H9 (cell line): Measurements from ENCODE around the gene RAB2B. TPM values are rescaled to one million over a fixed set of nuclear protein-coding genes. Genes with fewer than 3 reads are reported as not detected.

Experiments
- DNase-seq: peaks from one replicate; pipeline ENCODE4 v3.0.0-alpha.2; 2017
- H2AFZ ChIP-seq: one replicate; pipeline ENCODE4 v1.6.1; 2013; ENCODE audit warnings: mild to moderate bottlenecking, low read length, control low read depth, moderate library complexity
- H2AK5ac ChIP-seq: 2 replicates; pipeline ENCODE4 v1.6.1; 2013; ENCODE audit warnings: low read length, control low read depth, mixed read lengths; ENCODE audit not compliant: insufficient read length
- H2BK120ac ChIP-seq: one replicate; pipeline ENCODE4 v1.6.1; 2013; ENCODE audit warnings: low read depth, mild to moderate bottlenecking, low read length, control low read depth, inconsistent platforms; ENCODE audit not compliant: poor library complexity, severe bottlenecking
- H2BK12ac ChIP-seq: 2 replicates; pipeline ENCODE4 v1.6.1; 2013; ENCODE audit warnings: low read length, control low read depth, mixed read lengths, low read depth; ENCODE audit not compliant: insufficient read length
- H2BK15ac ChIP-seq: 2 replicates; pipeline ENCODE4 v1.6.1; 2013; ENCODE audit warnings: low read depth, low read length, control low read depth
- H2BK20ac ChIP-seq: one replicate; pipeline ENCODE4 v1.6.1; 2013; ENCODE audit warnings: low read depth, mild to moderate bottlenecking, low read length, control low read depth, inconsistent platforms; ENCODE audit not compliant: poor library complexity, severe bottlenecking
- H2BK5ac ChIP-seq: 2 replicates; pipeline ENCODE4 v1.6.1; 2013; ENCODE audit warnings: low read length, control low read depth, mixed read lengths; ENCODE audit not compliant: insufficient read length
- H3K14ac ChIP-seq: 2 replicates; pipeline ENCODE4 v1.6.1; 2013; ENCODE audit warnings: low read length, control low read depth; ENCODE audit not compliant: insufficient read depth
- H3K18ac ChIP-seq: 2 replicates; pipeline ENCODE4 v1.6.1; 2013; ENCODE audit warnings: low read depth, mild to moderate bottlenecking, mixed read lengths, low read length, control low read depth; ENCODE audit not compliant: insufficient read length
- H3K23ac ChIP-seq: 2 replicates; pipeline ENCODE4 v1.6.1; 2013; ENCODE audit warnings: low read length, control low read depth, mixed read lengths, low read depth; ENCODE audit not compliant: insufficient read length
- H3K23me2 ChIP-seq: 2 replicates; pipeline ENCODE4 v1.6.1; 2013; ENCODE audit warnings: low read depth, mild to moderate bottlenecking, mixed read lengths, low read length, control low read depth; ENCODE audit not compliant: insufficient read length, poor library complexity, severe bottlenecking
- H3K27ac ChIP-seq: 2 replicates; pipeline ENCODE4 v1.5.1; 2013; ENCODE audit warnings: low read length, control low read depth, mixed read lengths, low read depth; ENCODE audit not compliant: insufficient read length
- H3K27me3 ChIP-seq: 2 replicates; pipeline ENCODE4 v1.6.1; 2013; ENCODE audit warnings: low read length, control low read depth, inconsistent platforms; ENCODE audit not compliant: insufficient read depth
- H3K4ac ChIP-seq: 2 replicates; pipeline ENCODE4 v1.6.1; 2013; ENCODE audit warnings: low read depth, mild to moderate bottlenecking, control low read depth, inconsistent platforms, low read length, moderate library complexity
- H3K4me1 ChIP-seq: 2 replicates; pipeline ENCODE4 v1.6.1; 2013; ENCODE audit warnings: low read length, control low read depth, inconsistent platforms; ENCODE audit not compliant: insufficient read depth
- H3K4me2 ChIP-seq: 2 replicates; pipeline ENCODE4 v1.6.1; 2013; ENCODE audit warnings: low read length, control low read depth, mixed read lengths; ENCODE audit not compliant: insufficient read length, insufficient read depth
- H3K56ac ChIP-seq: 2 replicates; pipeline ENCODE4 v1.6.1; 2013; ENCODE audit warnings: low read depth, mild to moderate bottlenecking, mixed read lengths, low read length, control low read depth; ENCODE audit not compliant: insufficient read length
- H3K79me1 ChIP-seq: 2 replicates; pipeline ENCODE4 v1.6.1; 2013; ENCODE audit warnings: low read depth, mild to moderate bottlenecking, moderate library complexity, low read length, control low read depth, inconsistent platforms; ENCODE audit not compliant: insufficient read depth, poor library complexity, severe bottlenecking
- H3K79me2 ChIP-seq: 2 replicates; pipeline ENCODE4 v1.6.1; 2013; ENCODE audit warnings: low read length, control low read depth, inconsistent platforms; ENCODE audit not compliant: insufficient read depth
- H3K9ac ChIP-seq: 2 replicates; pipeline ENCODE4 v1.6.1; 2013; ENCODE audit warnings: low read length, control low read depth, mixed read lengths; ENCODE audit not compliant: insufficient read length; ENCODE audit errors: extremely low read depth
- H3K9me3 ChIP-seq: one replicate; pipeline ENCODE4 v1.6.1; 2013; ENCODE audit warnings: low read depth, low read length, inconsistent platforms; ENCODE audit not compliant: control insufficient read depth
- H3T11ph ChIP-seq: one replicate; pipeline ENCODE4 v1.6.1; 2013; ENCODE audit warnings: mild to moderate bottlenecking, low read length, control low read depth, inconsistent platforms
- H4K20me1 ChIP-seq: one replicate; pipeline ENCODE4 v1.6.1; 2013; ENCODE audit not compliant: control insufficient read depth, insufficient read length, insufficient read depth
- H4K5ac ChIP-seq: 2 replicates; pipeline ENCODE4 v1.6.1; 2013; ENCODE audit warnings: low read depth, mild to moderate bottlenecking, mixed read lengths, low read length, control low read depth; ENCODE audit not compliant: insufficient read length
- H4K8ac ChIP-seq: replicated peaks from 2 replicates; pipeline ENCODE4 v1.6.1; 2013; ENCODE audit warnings: low read length, control low read depth, mixed read lengths, low read depth; ENCODE audit not compliant: insufficient read length
- H4K91ac ChIP-seq: 2 replicates; pipeline ENCODE4 v1.6.1; 2013; ENCODE audit warnings: low read depth, mild to moderate bottlenecking, moderate library complexity, mixed read lengths, low read length, control low read depth; ENCODE audit not compliant: insufficient read length
- H3K27ac Mint-ChIP-seq, 3 experiments: 2 replicates in 2 of 3; 3 replicates in 1 of 3; pipeline ENCODE4 v1.8.0; 2020 to 2021; ENCODE audit warnings: mixed read lengths in 3 of 3, mild to moderate bottlenecking in 1 of 3, moderate library complexity in 1 of 3
- H3K27me3 Mint-ChIP-seq: 2 replicates; pipeline ENCODE4 v1.8.0; 2021; ENCODE audit warnings: low read depth, mild to moderate bottlenecking, moderate library complexity, mixed read lengths
- H3K36me3 Mint-ChIP-seq, 3 experiments: 2 replicates in 2 of 3; 3 replicates in 1 of 3; pipeline ENCODE4 v1.8.0; 2020 to 2021; ENCODE audit warnings: low read depth in 3 of 3, mixed read lengths in 3 of 3; ENCODE audit not compliant: insufficient read depth in 1 of 3
- H3K4me1 Mint-ChIP-seq, 2 experiments: 2 replicates each; pipeline ENCODE4 v1.8.0; 2020; ENCODE audit warnings: mixed read lengths in 2 of 2
- H3K4me3 Mint-ChIP-seq, 2 experiments: 2 replicates in 1 of 2; 3 replicates in 1 of 2; pipeline ENCODE4 v1.8.0; 2020 to 2021; ENCODE audit warnings: mild to moderate bottlenecking in 2 of 2, mixed read lengths in 2 of 2, moderate library complexity in 1 of 2
- H3K9me3 Mint-ChIP-seq, 2 experiments: 2 replicates in 1 of 2; 3 replicates in 1 of 2; pipeline ENCODE4 v1.8.0; 2020; ENCODE audit warnings: mild to moderate bottlenecking in 2 of 2, mixed read lengths in 2 of 2, moderate library complexity in 1 of 2
- WGBS: extraction: QIAGEN DNeasy Blood & Tissue Kit; methylation state at CpG from one replicate; pipeline ENCODE4 v1.1.7; 2013; ENCODE audit warnings: missing lambda C conversion rate, low lambda C conversion rate, mixed read lengths; ENCODE audit not compliant: insufficient read length; ENCODE audit errors: extremely low coverage; 5-methylcytosine and 5-hydroxymethylcytosine counted together
- total RNA-seq: library from RNA; stranded (reverse); gene quantifications from 2 replicates; pipeline ENCODE4 v1.2.1, GENCODE V29; 2021
- TF ChIP-seq, protein P1 (sequence below): fragments of 200-600 bp; sonication (generic); conservative IDR thresholded peaks from 3 replicates; pipeline ENCODE4 v1.8.0; 2021; ENCODE audit warnings: antibody characterized with exemption, mild to moderate bottlenecking

Gene RAB2B
- total RNA-seq, 1 experiment from 2014 or later, result 27.9 TPM

DNA sequence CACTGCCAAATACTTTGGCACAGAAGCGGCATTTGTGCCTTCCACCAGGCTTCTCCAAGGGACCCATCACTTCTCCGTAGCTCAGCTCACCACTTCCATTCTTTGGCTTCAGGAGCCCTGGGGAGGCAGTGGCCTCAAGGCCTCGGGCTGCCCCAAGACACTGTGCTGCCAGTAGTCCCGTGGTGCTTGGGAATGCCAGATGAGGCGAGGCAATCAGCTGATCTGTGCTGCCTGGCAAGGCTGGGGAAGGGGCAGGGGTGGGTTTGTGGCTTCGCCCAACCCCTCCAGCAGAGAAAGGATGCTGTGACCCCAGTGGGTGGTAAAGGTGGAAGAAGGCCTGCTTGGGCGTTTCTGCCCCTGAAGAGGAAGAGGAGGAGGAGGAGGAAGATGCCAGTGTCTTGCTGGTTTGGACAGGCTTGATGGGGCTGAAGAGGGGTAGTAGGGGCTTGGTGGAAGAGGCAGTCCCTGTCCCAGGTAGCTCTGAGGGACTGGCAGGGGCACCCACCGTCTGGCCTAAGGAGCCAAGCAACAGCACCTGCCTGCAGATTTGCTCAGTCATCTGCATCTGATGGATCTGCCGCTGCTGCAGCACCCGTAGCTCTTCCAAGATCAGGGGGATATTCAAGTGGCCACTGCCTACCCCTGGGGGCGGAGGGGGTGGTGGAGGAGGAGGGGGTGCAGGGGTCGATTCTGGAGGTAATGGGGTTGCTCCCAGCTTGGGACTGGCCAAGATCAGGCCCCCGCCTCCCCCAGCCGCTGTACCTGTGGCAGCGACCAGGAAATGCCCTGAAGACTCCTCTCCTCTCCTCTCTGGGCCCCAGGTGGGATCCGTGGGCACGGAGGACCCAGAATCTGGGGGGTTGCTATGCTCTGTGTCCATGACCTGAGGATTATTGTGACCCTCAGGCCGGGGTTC is 48.1 kb upstream of the RAB2B start:
- Histone ChIP-seq H3K27me3 (no peaks in the 10 kb centered on the region), H4K91ac (no peak overlapping the region), H3T11ph (no peak overlapping the region), H2BK12ac (no peak overlapping the region), H2BK20ac (no peak overlapping the region), H3K9me3 (no peaks in the 10 kb centered on the region), H3K9ac (peak overlapping the region; percentile 54), H2BK15ac (no peak overlapping the region), H4K5ac (no peak overlapping the region), H3K79me1 (peaks cover 15% of the 10 kb centered on the region), H3K56ac (no peak overlapping the region), H2BK5ac (no peak overlapping the region), H4K8ac (no peak overlapping the region), H3K4ac (no peak overlapping the region), H2AK5ac (no peak overlapping the region), H3K23ac (no peak overlapping the region), H3K14ac (no peak overlapping the region; the same call in 1 of the 2 replicates), H2BK120ac (no peak overlapping the region), H3K79me2 (peaks cover 11% of the 10 kb centered on the region; the same call in 1 of the 2 replicates), H3K4me2 (peak overlapping the region; percentile 65), H3K23me2 (peaks cover 8% of the 10 kb centered on the region), H3K18ac (no peak overlapping the region), H2AFZ (no peak overlapping the region), H3K4me1 (peaks cover 18% of the 10 kb centered on the region; the same call in 1 of the 2 replicates), H3K27ac (no peak overlapping the region), H4K20me1 (no peaks in the 10 kb centered on the region)
- Mint-ChIP-seq H3K27me3 (no peaks in the 10 kb centered on the region), H3K36me3 (peaks cover 47 to 74% (median 59%) of the 10 kb centered on the region in 3 experiments), H3K4me1 (peaks cover 75 to 77% of the 10 kb centered on the region in 2 experiments), H3K27ac (peak overlapping the region; percentile 97 to 100 (median 99)), H3K9me3 (no peaks in the 10 kb centered on the region), H3K4me3 (peak overlapping the region; percentile 83 to 86)
- no peak for DNase-seq
- no CpG with 5 or more reads among the region's 18 CpGs for WGBS
- TF ChIP-seq, protein P1, sequence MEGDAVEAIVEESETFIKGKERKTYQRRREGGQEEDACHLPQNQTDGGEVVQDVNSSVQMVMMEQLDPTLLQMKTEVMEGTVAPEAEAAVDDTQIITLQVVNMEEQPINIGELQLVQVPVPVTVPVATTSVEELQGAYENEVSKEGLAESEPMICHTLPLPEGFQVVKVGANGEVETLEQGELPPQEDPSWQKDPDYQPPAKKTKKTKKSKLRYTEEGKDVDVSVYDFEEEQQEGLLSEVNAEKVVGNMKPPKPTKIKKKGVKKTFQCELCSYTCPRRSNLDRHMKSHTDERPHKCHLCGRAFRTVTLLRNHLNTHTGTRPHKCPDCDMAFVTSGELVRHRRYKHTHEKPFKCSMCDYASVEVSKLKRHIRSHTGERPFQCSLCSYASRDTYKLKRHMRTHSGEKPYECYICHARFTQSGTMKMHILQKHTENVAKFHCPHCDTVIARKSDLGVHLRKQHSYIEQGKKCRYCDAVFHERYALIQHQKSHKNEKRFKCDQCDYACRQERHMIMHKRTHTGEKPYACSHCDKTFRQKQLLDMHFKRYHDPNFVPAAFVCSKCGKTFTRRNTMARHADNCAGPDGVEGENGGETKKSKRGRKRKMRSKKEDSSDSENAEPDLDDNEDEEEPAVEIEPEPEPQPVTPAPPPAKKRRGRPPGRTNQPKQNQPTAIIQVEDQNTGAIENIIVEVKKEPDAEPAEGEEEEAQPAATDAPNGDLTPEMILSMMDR, result no peak
